ENCODE results near the gene RHOT2. TPM values are rescaled to one million over a fixed set of nuclear protein-coding genes. Genes with fewer than 3 reads are reported as not detected.

RHOT2 gene
- total RNA-seq, 1 donor from 2014 or later = 121 TPM

DNA sequence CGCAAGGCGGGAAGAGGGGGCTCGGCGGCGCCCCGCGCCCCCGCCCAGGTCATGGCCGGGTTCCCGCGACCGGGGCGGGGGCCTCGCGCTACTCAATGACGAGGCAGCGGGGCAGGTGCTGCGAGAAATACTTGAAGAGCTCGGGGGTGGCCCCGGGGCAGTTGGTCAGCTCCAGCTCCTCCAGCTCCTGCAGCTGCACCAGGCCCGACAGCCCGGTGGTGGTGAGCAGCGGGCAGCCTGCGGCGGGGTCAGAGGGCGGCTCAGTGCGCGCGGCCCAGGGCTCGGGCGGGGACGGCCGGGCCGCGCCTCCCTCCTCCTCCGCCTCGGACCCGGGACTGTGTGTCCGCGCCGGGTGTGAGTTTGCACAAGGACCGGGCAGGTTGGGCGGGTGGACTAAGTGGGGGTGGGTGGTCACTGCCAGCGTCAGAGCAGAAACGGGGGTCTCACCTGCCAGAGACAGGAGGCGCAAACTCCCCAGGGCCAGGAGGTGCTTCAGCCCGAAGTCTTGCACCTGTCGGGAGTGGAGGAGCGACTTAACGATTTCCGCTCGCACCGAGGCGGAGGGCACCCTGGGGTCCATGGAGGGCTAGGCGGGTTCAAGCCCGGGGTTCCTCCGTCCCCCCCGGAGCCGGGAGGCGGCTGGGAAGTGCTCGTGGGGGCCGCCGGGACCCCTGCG lies 26.4 kb downstream of the RHOT2 start:
- H3K9me3 Mint-ChIP-seq (ENCODE audit: unreplicated experiment) = no peaks in the 10 kb centered on the region
- H3K36me3 Mint-ChIP-seq (ENCODE audit: low read depth, unreplicated experiment) = no peaks in the 10 kb centered on the region
- DNase-seq (ENCODE audit: low spot score) = no peak
- no peak overlapping the region for H3K4me3 Mint-ChIP-seq (ENCODE audit: unreplicated experiment)
- TF ChIP-seq, protein P1, sequence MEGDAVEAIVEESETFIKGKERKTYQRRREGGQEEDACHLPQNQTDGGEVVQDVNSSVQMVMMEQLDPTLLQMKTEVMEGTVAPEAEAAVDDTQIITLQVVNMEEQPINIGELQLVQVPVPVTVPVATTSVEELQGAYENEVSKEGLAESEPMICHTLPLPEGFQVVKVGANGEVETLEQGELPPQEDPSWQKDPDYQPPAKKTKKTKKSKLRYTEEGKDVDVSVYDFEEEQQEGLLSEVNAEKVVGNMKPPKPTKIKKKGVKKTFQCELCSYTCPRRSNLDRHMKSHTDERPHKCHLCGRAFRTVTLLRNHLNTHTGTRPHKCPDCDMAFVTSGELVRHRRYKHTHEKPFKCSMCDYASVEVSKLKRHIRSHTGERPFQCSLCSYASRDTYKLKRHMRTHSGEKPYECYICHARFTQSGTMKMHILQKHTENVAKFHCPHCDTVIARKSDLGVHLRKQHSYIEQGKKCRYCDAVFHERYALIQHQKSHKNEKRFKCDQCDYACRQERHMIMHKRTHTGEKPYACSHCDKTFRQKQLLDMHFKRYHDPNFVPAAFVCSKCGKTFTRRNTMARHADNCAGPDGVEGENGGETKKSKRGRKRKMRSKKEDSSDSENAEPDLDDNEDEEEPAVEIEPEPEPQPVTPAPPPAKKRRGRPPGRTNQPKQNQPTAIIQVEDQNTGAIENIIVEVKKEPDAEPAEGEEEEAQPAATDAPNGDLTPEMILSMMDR (IDR thresholded peaks at IDR 0.05; ENCODE audit: unreplicated experiment) = no peak
- H3K27me3 Mint-ChIP-seq (ENCODE audit: unreplicated experiment) = peaks cover 25% of the 10 kb centered on the region
- H3K4me1 Mint-ChIP-seq (ENCODE audit: unreplicated experiment) = peaks cover 2% of the 10 kb centered on the region
- H3K27ac Mint-ChIP-seq (ENCODE audit: unreplicated experiment) = no peak overlapping the region

DNA sequence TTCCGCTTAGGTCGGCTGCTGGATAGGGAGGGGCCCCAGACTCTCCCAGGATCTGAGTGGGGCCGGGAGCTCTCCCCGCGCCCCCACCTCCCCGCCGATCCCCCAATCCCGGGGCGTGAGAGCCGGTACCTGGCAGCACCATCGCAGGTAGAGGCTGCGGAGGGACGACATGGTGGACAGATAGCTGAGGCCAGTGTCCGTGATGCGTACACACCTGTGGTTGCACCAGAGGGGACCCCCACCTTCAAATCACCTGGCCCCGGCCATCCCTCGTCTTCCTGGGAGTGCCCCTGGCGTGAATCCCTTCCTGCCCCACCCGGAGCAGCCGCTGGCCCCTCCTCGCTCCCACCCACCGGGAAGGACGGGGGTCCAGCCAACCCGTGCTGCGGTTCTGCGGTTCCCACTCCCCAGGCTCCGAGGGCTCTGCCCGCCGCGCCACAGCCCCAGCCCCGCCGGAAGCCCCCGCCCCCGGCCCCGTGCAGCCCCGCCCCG lies 27.0 kb downstream of the RHOT2 start:
- TF ChIP-seq, protein P1 (IDR thresholded peaks at IDR 0.05; ENCODE audit: unreplicated experiment) = no peak
- Mint-ChIP-seq H3K4me3 (ENCODE audit: unreplicated experiment) (no peak overlapping the region), H3K27ac (ENCODE audit: unreplicated experiment) (no peak overlapping the region), H3K36me3 (ENCODE audit: low read depth, unreplicated experiment) (no peaks in the 10 kb centered on the region), H3K4me1 (ENCODE audit: unreplicated experiment) (no peaks in the 10 kb centered on the region), H3K27me3 (ENCODE audit: unreplicated experiment) (peaks cover 25% of the 10 kb centered on the region), H3K9me3 (ENCODE audit: unreplicated experiment) (no peaks in the 10 kb centered on the region)
- no peak for DNase-seq (ENCODE audit: low spot score)

DNA sequence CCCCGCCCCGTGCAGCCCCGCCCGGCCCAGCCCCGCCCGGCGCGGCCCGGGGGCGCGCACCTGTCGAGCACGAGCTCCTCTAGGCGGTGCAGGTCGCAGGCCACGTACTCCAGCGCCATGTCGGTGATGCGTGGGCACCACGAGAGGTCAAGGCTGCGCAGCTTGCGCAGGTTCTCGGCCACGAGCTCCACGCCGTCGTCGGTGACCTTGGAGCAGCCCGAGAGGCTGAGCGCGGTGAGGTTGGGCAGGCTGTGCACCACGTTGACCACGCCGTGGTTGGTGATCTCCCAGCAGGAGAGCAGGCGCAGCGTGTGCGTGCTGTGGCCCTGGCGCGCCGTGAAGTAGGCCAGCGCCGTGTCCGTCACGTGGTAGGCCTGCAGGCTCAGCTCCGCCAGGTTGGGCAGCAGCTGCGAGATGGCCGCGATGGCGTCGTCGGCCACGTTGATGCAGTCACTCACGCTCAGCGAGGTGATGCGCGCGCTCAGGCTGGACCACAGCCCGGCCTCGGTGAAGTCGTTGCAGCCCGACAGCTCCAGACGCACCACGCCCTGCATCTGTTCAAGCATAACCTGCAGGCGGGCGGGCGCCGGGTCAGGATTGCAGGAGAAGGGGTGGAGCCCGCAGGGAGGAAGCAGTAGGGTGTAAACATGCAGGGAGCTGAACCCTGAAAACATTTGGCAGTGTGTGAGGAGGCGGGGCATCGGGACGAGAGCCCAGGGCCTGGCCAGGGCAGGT lies 27.6 kb downstream of the RHOT2 start:
- Mint-ChIP-seq H3K27ac (ENCODE audit: unreplicated experiment) (no peak overlapping the region), H3K36me3 (ENCODE audit: low read depth, unreplicated experiment) (no peaks in the 10 kb centered on the region), H3K4me3 (ENCODE audit: unreplicated experiment) (no peak overlapping the region), H3K27me3 (ENCODE audit: unreplicated experiment) (peaks cover 25% of the 10 kb centered on the region), H3K4me1 (ENCODE audit: unreplicated experiment) (no peaks in the 10 kb centered on the region), H3K9me3 (ENCODE audit: unreplicated experiment) (no peaks in the 10 kb centered on the region)
- TF ChIP-seq, protein P1 (IDR thresholded peaks at IDR 0.05; ENCODE audit: unreplicated experiment) = no peak
- DNase-seq (ENCODE audit: low spot score) = no peak

DNA sequence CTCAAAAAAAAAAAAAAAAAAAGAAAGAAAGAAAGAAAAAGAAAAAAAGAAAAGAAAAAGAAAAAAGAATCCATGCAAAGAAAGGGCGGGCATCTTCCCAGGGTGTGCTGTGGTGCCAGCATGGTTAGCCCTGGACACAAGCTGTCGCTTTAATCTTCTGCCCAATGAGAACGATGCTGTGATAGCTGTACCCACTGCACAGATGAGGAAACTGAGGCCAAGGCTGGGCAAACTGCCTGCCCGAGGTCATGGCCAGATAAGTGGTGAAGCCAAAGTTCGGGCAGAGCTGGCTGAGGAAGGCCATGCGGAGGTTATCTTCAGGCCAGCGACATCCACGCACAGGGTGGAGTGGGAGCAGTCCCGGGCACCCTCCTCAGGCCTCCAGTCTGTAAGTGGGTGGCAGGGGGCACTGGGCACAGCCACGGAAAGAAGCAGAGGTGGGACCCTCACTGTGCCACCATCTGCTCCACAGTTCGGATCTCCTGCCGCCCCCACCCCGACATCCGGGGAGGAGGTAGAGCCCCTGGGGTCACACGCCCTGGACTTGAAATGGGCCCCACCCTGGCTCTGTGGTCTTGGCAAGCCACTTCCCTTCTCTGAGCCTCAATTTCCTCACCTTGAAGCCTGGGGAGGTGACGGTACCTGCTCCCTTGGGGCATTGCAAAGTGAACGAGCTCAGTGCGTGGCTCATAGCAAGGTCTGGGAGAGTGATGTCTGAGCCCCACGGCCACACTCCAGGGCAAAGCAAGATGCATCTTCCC lies 31.2 kb downstream of the RHOT2 start:
- TF ChIP-seq, protein P1 (IDR thresholded peaks at IDR 0.05; ENCODE audit: unreplicated experiment) = no peak
- no peak for DNase-seq (ENCODE audit: low spot score)
- no peaks in the 10 kb centered on the region for H3K4me1 Mint-ChIP-seq (ENCODE audit: unreplicated experiment)
- H3K27ac Mint-ChIP-seq (ENCODE audit: unreplicated experiment) = no peak overlapping the region
- no peaks in the 10 kb centered on the region for H3K36me3 Mint-ChIP-seq (ENCODE audit: low read depth, unreplicated experiment)
- peaks cover 26% of the 10 kb centered on the region for H3K27me3 Mint-ChIP-seq (ENCODE audit: unreplicated experiment)
- H3K9me3 Mint-ChIP-seq (ENCODE audit: unreplicated experiment) = no peaks in the 10 kb centered on the region
- H3K4me3 Mint-ChIP-seq (ENCODE audit: unreplicated experiment) = no peak overlapping the region

All from endothelial cell (in vitro differentiated cells).